GM12892 (cell line): Measurements from ENCODE around the gene HSPA14. TPM values are rescaled to one million over a fixed set of nuclear protein-coding genes. Genes with fewer than 3 reads are reported as not detected.
"Not testable (repeated sequence)": the region's sequence is repeated elsewhere in the genome, so short reads cannot be mapped to it uniquely, and the experiment has no call there.

ENCODE experiments used
- DNase-seq: peaks from one replicate; pipeline ENCODE4 v3.0.0; 2011; ENCODE audit not compliant: insufficient read length
- FAIRE-seq: peaks from 2 replicates; lab custom pipeline; 2011; peaks lifted over from hg19 to GRCh38; lab: Jason Lieb, UNC
- POLR2A ChIP-seq: IDR thresholded peaks from 2 replicates; pipeline ENCODE4 v1.6.1; 2011; ENCODE audit warnings: low read depth, low read length, control low read depth
- POLR2AphosphoS5 ChIP-seq: IDR thresholded peaks from 2 replicates; pipeline ENCODE4 v1.6.1; 2011; ENCODE audit warnings: low read depth, low read length, control low read depth
- TAF1 ChIP-seq: IDR thresholded peaks from 2 replicates; pipeline ENCODE4 v1.6.1; 2011; ENCODE audit warnings: low read depth, mild to moderate bottlenecking, control low read depth, low read length, borderline replicate concordance
- polyA plus RNA-seq: library from polyadenylated mRNA; unstranded; fragments of >200 nt; gene quantifications from one replicate; pipeline ENCODE4 v1.2.1, GENCODE V29; 2012; ENCODE audit warnings: missing spikeins, inconsistent platforms; ENCODE audit not compliant: missing spikeins

Gene HSPA14
- polyA plus RNA-seq = 20.5 TPM

GRCh38 chr10:14837757-14838581 is at the start of gene HSPA14, which contains the start of the genes CDNF and MSANTD7:
TSS of gene HSPA14 (plus strand) at chr10:14838306. CDS start at chr10:14838403, 97 bp downstream.
TSS of gene CDNF (minus strand) at chr10:14838037. CDS start at chr10:14837946, 91 bp downstream.
TSS of gene MSANTD7 (plus strand) at chr10:14838306. CDS start at chr10:14842285, 3,979 bp downstream.
- FAIRE-seq = peak; percentile 98
- TF ChIP-seq POLR2A (peak; percentile 96), TAF1 (peak; percentile 91), POLR2AphosphoS5 (peak; percentile 89)
- peak; percentile 90 for DNase-seq

- FAIRE-seq = no peak
- no peak for TF ChIP-seq POLR2AphosphoS5
- no peak for TF ChIP-seq POLR2A
- TF ChIP-seq TAF1 = no peak
- DNase-seq = no peak
Measured at GRCh38 chr10:14798636-14799035, 39.5 kb upstream of the HSPA14 start.

- TF ChIP-seq TAF1 (no peak), POLR2A (no peak), POLR2AphosphoS5 (no peak)
- DNase-seq (no peak), FAIRE-seq (no peak)
Measured at GRCh38 chr10:14800397-14800796, 37.7 kb upstream of the HSPA14 start.

GRCh38 chr10:14801723-14802122 is 36.4 kb upstream of the HSPA14 start:
- DNase-seq (no peak), FAIRE-seq (no peak)
- TF ChIP-seq TAF1 (no peak), POLR2AphosphoS5 (no peak), POLR2A (no peak)

- no peak for TF ChIP-seq POLR2AphosphoS5
- TF ChIP-seq POLR2A = no peak
- no peak for TF ChIP-seq TAF1
- FAIRE-seq (no peak), DNase-seq (no peak)
Measured at GRCh38 chr10:14803827-14804226, 34.3 kb upstream of the HSPA14 start.

- no peak for DNase-seq
Measured at GRCh38 chr10:14806318-14806717, 31.8 kb upstream of the HSPA14 start.

GRCh38 chr10:14810969-14811953 is 26.8 kb upstream of the HSPA14 start:
- FAIRE-seq (no peak), DNase-seq (no peak)
- TF ChIP-seq POLR2A = no peak
- no peak for TF ChIP-seq TAF1
- TF ChIP-seq POLR2AphosphoS5 = no peak

More at GRCh38 chr10:14806318-14806717, 31.8 kb upstream of the HSPA14 start:
- FAIRE-seq = no peak
- TF ChIP-seq POLR2A (no peak), POLR2AphosphoS5 (no peak), TAF1 (no peak)

GRCh38 chr10:14812271-14812670 is 25.8 kb upstream of the HSPA14 start:
- TF ChIP-seq TAF1 = no peak
- TF ChIP-seq POLR2A = no peak
- TF ChIP-seq POLR2AphosphoS5 = no peak
- FAIRE-seq = no peak
- DNase-seq = no peak

GRCh38 chr10:14815681-14816080 is 22.4 kb upstream of the HSPA14 start:
- TF ChIP-seq POLR2AphosphoS5 = no peak
- TF ChIP-seq TAF1 = no peak
- TF ChIP-seq POLR2A = no peak
- DNase-seq (no peak), FAIRE-seq (no peak)

- DNase-seq, FAIRE-seq: not testable (repeated sequence)
Measured at GRCh38 chr10:14816717-14817116, 21.4 kb upstream of the HSPA14 start.
